HG02840 (cell line): ENCODE data around the gene PPP1R13B.

ENCODE experiments used
- ATAC-seq: cut with Tn5 transposase; IDR thresholded peaks from one replicate; pipeline ENCODE4 v1.9.1; 2021; ENCODE audit warnings: mild to moderate bottlenecking, moderate library complexity, moderate number of reproducible peaks; ENCODE audit not compliant: unreplicated experiment, low FRiP score

PPP1R13B gene

GRCh38 chr14:103838117-103838516 is 9.3 kb downstream of the PPP1R13B start:
- no peak for ATAC-seq

GRCh38 chr14:103836976-103837725 is 10.2 kb downstream of the PPP1R13B start:
- ATAC-seq, result no peak

GRCh38 chr14:103834956-103835355 is 12.4 kb downstream of the PPP1R13B start:
- no peak for ATAC-seq

- no peak for ATAC-seq
Observed at GRCh38 chr14:103833711-103834110, 13.7 kb downstream of the PPP1R13B start.

- ATAC-seq, result no peak
Observed at GRCh38 chr14:103832046-103832445, 15.3 kb downstream of the PPP1R13B start.

- ATAC-seq, result no peak
Observed at GRCh38 chr14:103830511-103831270, 16.7 kb downstream of the PPP1R13B start.

GRCh38 chr14:103828315-103828967 is 18.9 kb downstream of the PPP1R13B start:
- no peak for ATAC-seq

- no peak for ATAC-seq
Observed at GRCh38 chr14:103825101-103825500, 22.3 kb downstream of the PPP1R13B start.

- ATAC-seq, result no peak
Observed at GRCh38 chr14:103820908-103821307, 26.5 kb downstream of the PPP1R13B start.

GRCh38 chr14:103820382-103820781 is 27.0 kb downstream of the PPP1R13B start:
- ATAC-seq, result no peak

GRCh38 chr14:103819503-103820307 is 27.7 kb downstream of the PPP1R13B start:
- no peak for ATAC-seq

GRCh38 chr14:103818870-103819269 is 28.5 kb downstream of the PPP1R13B start:
- no peak for ATAC-seq

GRCh38 chr14:103818422-103818821 is 29.0 kb downstream of the PPP1R13B start:
- ATAC-seq, result no peak

GRCh38 chr14:103817595-103817994 is 29.8 kb downstream of the PPP1R13B start:
- no peak for ATAC-seq

GRCh38 chr14:103816991-103817390 is 30.4 kb downstream of the PPP1R13B start:
- ATAC-seq, result no peak

GRCh38 chr14:103815253-103815652 is 32.1 kb downstream of the PPP1R13B start:
- no peak for ATAC-seq

- no peak for ATAC-seq
Observed at GRCh38 chr14:103811189-103811588, 36.2 kb downstream of the PPP1R13B start.

- ATAC-seq, result no peak
Observed at GRCh38 chr14:103808403-103809001, 38.9 kb downstream of the PPP1R13B start.

- no peak for ATAC-seq
Observed at GRCh38 chr14:103806805-103807204, 40.6 kb downstream of the PPP1R13B start.

GRCh38 chr14:103805708-103806107 is 41.7 kb downstream of the PPP1R13B start:
- no peak for ATAC-seq
